Gastrocnemius medialis (tissue), 4 donors: Measurements from ENCODE around the gene WNT7B. TPM values are rescaled to one million over a fixed set of nuclear protein-coding genes. Genes with fewer than 3 reads are reported as not detected.

Experiments
- ATAC-seq, 2 donors: fragments of 150-250 bp; one replicate each; pipeline ENCODE4 v1.9.1; 2016
- DNase-seq, 2 donors: peaks; one replicate each; pipeline ENCODE4 v3.0.0-alpha.2; 2019
- H3K27ac ChIP-seq, 4 donors: fragments of 200-600 bp; sonication (generic); 1 replicate in 1 of 4; 2 replicates in 3 of 4; pipeline ENCODE4 v1.5.1; 2016 to 2018; ENCODE audit warnings: mild to moderate bottlenecking in 2 of 4, moderate library complexity in 1 of 4
- H3K27me3 ChIP-seq, 3 donors: fragments of 200-600 bp; sonication (generic) in 2 of 3; 1 replicate in 1 of 3; 2 replicates in 2 of 3; pipeline versions ENCODE4 v1.5.1 to v1.6.0; 2016 to 2019; ENCODE audit warnings: mild to moderate bottlenecking in 1 of 3, moderate library complexity in 1 of 3
- H3K36me3 ChIP-seq, 2 donors: fragments of 200-600 bp; sonication (generic) in 1 of 2; one replicate each; pipeline ENCODE4 v1.5.1; 2017 to 2018
- H3K4me1 ChIP-seq, 2 donors: fragments of 200-600 bp; sonication (generic) in 1 of 2; one replicate each; pipeline ENCODE4 v1.5.1; 2016 to 2017; ENCODE audit warnings: mild to moderate bottlenecking in 2 of 2
- H3K4me3 ChIP-seq, 4 donors: fragments of 200-600 bp; sonication (generic) in 3 of 4; 1 replicate in 1 of 4; 2 replicates in 3 of 4; pipeline ENCODE4 v1.5.1; 2016 to 2019; ENCODE audit warnings: mild to moderate bottlenecking in 2 of 4
- H3K9me3 ChIP-seq, 3 donors: fragments of 200-600 bp; sonication (generic) in 2 of 3; 1 replicate in 1 of 3; 2 replicates in 2 of 3; pipeline ENCODE4 v1.5.1; 2016 to 2019
- POLR2A ChIP-seq, 2 donors: fragments of 450-650 bp; IDR thresholded peaks; one replicate each; pipeline ENCODE4 v1.6.1; 2017; ENCODE audit warnings: antibody characterized with exemption in 2 of 2, mild to moderate bottlenecking in 2 of 2, moderate library complexity in 2 of 2
- in situ Hi-C, 4 donors: fragments of 200-750 bp; cut with MboI; loops; one replicate each; pipeline versions ENCODE4 v1.15.0 to v1.8.0; 2017; ENCODE audit warnings: low sequenced_read_pairs in 4 of 4
- intact Hi-C: fragments of 100-400 bp; cut with DNase I; formaldehyde crosslinking; loops from one replicate; pipeline ENCODE4 v1.15.1; 2023; ENCODE audit warnings: low total_unique reads
- total RNA-seq, 4 donors: library from RNA; depleted of rRNA; stranded (reverse); fragments of >200 nt; gene quantifications; one replicate each; pipeline versions ENCODE4 v1.1.0 to v1.2.3, GENCODE V29; 2016
- TF ChIP-seq, protein P1 (sequence below), 5 experiments: fragments of 450-650 bp in 3 of 5; fragments of 200-600 bp in 2 of 5; sonication (generic) in 2 of 5; IDR thresholded peaks in 4 of 5; conservative IDR thresholded peaks in 1 of 5; 1 replicate in 4 of 5; 2 replicates in 1 of 5; pipeline ENCODE4 v1.5.1; 2016 to 2019; ENCODE audit warnings: antibody characterized with exemption in 5 of 5, mild to moderate bottlenecking in 3 of 5, moderate library complexity in 3 of 5

WNT7B gene
- total RNA-seq, 4 donors from 2014 or later, result not detected

GRCh38 chr22:45929649-45930048 is 47.3 kb downstream of the WNT7B start:
- ATAC-seq (no peak), DNase-seq (no peak)
- TF ChIP-seq POLR2A (IDR thresholded peaks at IDR 0.05), result no peak
- TF ChIP-seq, protein P1, sequence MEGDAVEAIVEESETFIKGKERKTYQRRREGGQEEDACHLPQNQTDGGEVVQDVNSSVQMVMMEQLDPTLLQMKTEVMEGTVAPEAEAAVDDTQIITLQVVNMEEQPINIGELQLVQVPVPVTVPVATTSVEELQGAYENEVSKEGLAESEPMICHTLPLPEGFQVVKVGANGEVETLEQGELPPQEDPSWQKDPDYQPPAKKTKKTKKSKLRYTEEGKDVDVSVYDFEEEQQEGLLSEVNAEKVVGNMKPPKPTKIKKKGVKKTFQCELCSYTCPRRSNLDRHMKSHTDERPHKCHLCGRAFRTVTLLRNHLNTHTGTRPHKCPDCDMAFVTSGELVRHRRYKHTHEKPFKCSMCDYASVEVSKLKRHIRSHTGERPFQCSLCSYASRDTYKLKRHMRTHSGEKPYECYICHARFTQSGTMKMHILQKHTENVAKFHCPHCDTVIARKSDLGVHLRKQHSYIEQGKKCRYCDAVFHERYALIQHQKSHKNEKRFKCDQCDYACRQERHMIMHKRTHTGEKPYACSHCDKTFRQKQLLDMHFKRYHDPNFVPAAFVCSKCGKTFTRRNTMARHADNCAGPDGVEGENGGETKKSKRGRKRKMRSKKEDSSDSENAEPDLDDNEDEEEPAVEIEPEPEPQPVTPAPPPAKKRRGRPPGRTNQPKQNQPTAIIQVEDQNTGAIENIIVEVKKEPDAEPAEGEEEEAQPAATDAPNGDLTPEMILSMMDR (IDR thresholded peaks at IDR 0.05 in 4 of 5, conservative IDR thresholded peaks at IDR 0.05 in 1 of 5), result no peak
- Histone ChIP-seq H3K27me3 (peaks cover 17 to 44% (median 26%) of the 10 kb centered on the region in 3 donors), H3K27ac (no peak overlapping the region), H3K9me3 (no peaks in the 10 kb centered on the region), H3K4me3 (no peak overlapping the region), H3K36me3 (no peaks in the 10 kb centered on the region), H3K4me1 (no peaks in the 10 kb centered on the region)
- in situ Hi-C loops (no loop called here), intact Hi-C loops (no loop called here)

GRCh38 chr22:45928726-45929368 is 48.1 kb downstream of the WNT7B start:
- intact Hi-C loops, result no loop called here

GRCh38 chr22:45927059-45927458 is 49.9 kb downstream of the WNT7B start:
- H3K27me3 ChIP-seq, result peaks cover 0 to 18% (median 2%) of the 10 kb centered on the region in 3 donors
- H3K9me3 ChIP-seq, result no peaks in the 10 kb centered on the region
- in situ Hi-C loops (no loop called here), intact Hi-C loops (no loop called here)
- no peak overlapping the region for H3K4me3 ChIP-seq
- H3K36me3 ChIP-seq, result no peaks in the 10 kb centered on the region
- ATAC-seq (no peak), DNase-seq (no peak)
- no peak overlapping the region for H3K27ac ChIP-seq
- H3K4me1 ChIP-seq, result no peaks in the 10 kb centered on the region
- TF ChIP-seq, protein P1 (IDR thresholded peaks at IDR 0.05 in 4 of 5, conservative IDR thresholded peaks at IDR 0.05 in 1 of 5), result no peak
- no peak for TF ChIP-seq POLR2A (IDR thresholded peaks at IDR 0.05)

More at GRCh38 chr22:45928726-45929368, 48.1 kb downstream of the WNT7B start:
- in situ Hi-C loops, result no loop called here
- DNase-seq (no peak), ATAC-seq (no peak)
- Histone ChIP-seq H3K4me3 (no peak overlapping the region), H3K36me3 (no peaks in the 10 kb centered on the region), H3K4me1 (no peaks in the 10 kb centered on the region), H3K9me3 (no peaks in the 10 kb centered on the region), H3K27me3 (peaks cover 9 to 36% (median 19%) of the 10 kb centered on the region in 3 donors), H3K27ac (no peak overlapping the region)
- TF ChIP-seq POLR2A (IDR thresholded peaks at IDR 0.05), result no peak
- TF ChIP-seq, protein P1 (IDR thresholded peaks at IDR 0.05 in 4 of 5, conservative IDR thresholded peaks at IDR 0.05 in 1 of 5), result no peak

GRCh38 chr22:45926433-45926832 is 50.5 kb downstream of the WNT7B start:
- ATAC-seq, result no peak
- in situ Hi-C loops, result no loop called here

More at GRCh38 chr22:45926433-45926832, 50.5 kb downstream of the WNT7B start:
- intact Hi-C loops, result no loop called here
- no peak for DNase-seq
- H3K4me3 ChIP-seq, result no peak overlapping the region
- H3K9me3 ChIP-seq, result no peaks in the 10 kb centered on the region
- TF ChIP-seq, protein P1 (IDR thresholded peaks at IDR 0.05 in 4 of 5, conservative IDR thresholded peaks at IDR 0.05 in 1 of 5), result no peak
- no peak for TF ChIP-seq POLR2A (IDR thresholded peaks at IDR 0.05)
- H3K36me3 ChIP-seq, result no peaks in the 10 kb centered on the region
- H3K27ac ChIP-seq, result no peak overlapping the region
- H3K27me3 ChIP-seq, result peaks cover 0 to 11% (median 0%) of the 10 kb centered on the region in 3 donors
- no peaks in the 10 kb centered on the region for H3K4me1 ChIP-seq
